HG03280 (cell line): ENCODE results near the gene BMI1.

ENCODE experiments used
- ATAC-seq: cut with Tn5 transposase; IDR thresholded peaks from one replicate; pipeline ENCODE4 v1.9.1; 2021; ENCODE audit warnings: mild to moderate bottlenecking, moderate library complexity; ENCODE audit not compliant: unreplicated experiment

The BMI1 gene

DNA sequence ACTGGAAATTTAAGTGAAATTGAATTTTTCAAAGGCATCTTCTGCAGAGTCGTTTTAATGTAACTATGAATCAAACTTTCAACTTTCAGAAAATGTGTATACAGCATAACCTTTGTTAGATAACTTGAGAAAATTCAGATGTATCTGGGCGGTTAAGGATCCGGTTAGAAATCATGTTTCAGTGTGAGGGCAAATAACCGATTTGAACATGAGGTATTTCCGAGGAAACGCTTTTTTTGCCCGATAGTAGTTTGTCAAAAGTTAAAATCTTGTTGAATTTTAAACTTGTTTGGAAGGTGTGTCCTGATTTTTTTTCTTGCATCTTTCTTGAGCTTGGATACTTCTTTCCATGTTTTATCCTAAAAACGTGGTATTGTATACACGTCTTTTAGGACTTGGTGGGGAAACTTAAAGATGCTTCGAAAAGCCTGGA, 1.3 kb upstream of the BMI1 start:
- ATAC-seq: no peak

DNA sequence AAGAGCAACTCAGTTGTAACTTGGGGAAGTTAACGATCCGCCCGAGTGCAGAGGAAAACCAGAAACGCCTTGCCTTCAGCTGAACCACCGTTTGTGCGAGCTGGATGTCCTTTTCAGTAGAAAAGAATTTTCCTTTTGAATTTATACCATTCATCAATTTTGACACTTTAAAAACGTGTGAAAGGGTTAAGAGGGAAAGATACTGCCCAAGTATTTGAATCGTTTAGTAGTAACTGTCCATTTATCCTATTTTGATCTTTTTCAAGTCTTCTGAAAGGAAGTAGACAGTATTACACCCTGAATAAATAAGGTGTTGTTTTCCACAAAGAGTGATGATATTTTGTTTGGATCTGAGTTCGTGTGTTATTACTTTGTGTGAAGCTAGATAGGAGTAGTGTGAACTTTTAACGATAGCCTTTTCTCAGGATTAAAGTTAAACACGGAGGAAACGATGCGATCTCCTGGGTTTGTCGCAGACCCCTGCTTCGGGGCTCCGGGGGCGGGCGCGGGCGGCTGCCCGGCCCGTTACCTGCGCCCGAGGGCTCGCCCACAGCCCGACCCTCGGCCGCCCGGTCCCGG, 830 bp upstream of the BMI1 start:
- ATAC-seq: no peak

DNA sequence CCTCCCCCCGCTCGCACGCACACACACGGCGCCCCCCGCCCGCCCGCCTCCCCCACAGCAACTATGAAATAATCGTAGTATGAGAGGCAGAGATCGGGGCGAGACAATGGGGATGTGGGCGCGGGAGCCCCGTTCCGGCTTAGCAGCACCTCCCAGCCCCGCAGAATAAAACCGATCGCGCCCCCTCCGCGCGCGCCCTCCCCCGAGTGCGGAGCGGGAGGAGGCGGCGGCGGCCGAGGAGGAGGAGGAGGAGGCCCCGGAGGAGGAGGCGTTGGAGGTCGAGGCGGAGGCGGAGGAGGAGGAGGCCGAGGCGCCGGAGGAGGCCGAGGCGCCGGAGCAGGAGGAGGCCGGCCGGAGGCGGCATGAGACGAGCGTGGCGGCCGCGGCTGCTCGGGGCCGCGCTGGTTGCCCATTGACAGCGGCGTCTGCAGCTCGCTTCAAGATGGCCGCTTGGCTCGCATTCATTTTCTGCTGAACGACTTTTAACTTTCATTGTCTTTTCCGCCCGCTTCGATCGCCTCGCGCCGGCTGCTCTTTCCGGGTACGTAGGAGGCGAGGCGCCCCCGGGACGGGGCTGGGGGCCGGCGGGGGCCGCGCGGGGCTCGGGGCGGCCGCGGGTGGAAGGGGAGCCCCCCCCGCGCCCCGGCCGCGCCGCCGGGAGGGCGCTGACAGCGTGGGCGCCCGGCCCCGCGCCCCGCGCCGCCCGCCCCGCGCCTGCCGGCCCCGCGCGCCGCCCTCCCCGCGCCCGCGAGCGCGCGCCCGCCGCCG, 441 bp downstream of the BMI1 start:
- ATAC-seq: peak; percentile 28

DNA sequence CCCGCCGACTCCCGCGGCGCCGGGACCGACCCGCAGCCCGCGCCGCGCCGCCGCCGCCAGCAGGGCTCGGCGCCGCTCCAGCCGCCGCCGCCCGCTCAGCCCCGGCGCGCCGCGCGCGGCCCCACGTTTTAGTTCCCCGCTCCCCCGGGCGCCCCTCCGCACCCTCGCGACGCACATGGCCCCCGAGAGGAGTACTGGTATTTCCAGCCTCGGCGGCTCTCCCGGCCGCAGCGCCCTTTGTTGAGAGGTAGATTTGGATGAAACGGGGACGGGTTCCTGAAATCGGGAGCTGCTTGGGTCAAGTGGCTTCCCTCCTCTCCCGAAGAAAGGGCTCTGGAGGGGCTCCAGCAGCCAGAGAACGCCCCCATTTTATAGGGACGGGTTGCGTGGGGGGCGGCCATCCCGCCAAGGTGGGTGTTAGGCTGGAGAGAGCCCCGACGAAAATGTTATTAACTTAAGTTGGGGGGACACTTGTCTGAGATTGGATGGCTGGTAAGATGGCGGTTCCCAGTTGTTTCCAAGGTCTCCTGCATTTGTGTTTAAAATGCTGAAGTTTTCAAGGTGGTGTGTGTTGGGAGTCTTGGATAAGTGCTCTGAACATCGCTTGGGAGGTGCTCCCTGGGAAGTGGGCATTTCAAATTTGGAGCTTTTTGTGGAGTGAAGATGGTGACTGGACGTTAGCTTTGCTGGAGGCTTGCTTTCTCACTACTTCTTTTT, 1.2 kb downstream of the BMI1 start:
- no peak for ATAC-seq

DNA sequence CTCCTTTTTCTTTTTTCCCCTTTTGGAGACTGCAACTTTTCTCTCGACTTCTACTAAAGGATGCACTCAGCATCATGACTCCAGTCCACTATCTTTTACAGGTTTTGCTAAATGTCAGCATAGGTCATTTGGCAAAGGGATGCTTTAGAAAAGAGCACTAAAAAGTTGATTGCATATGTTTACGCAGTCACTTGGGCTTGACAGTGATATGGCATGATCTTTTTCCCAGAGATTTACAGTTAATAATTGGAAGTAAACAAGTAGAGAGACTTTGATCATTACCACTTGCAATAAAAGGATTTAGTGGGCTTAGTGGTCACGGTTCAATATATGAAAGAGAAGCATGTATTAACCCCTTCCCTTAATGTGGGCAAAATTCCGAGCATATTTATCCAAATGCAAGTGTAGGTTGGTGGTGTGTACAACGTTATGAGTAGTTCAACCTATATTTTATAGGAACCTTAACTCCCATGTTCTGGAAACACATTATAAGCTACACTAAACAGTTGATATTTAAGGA, 1.8 kb downstream of the BMI1 start:
- no peak for ATAC-seq

DNA sequence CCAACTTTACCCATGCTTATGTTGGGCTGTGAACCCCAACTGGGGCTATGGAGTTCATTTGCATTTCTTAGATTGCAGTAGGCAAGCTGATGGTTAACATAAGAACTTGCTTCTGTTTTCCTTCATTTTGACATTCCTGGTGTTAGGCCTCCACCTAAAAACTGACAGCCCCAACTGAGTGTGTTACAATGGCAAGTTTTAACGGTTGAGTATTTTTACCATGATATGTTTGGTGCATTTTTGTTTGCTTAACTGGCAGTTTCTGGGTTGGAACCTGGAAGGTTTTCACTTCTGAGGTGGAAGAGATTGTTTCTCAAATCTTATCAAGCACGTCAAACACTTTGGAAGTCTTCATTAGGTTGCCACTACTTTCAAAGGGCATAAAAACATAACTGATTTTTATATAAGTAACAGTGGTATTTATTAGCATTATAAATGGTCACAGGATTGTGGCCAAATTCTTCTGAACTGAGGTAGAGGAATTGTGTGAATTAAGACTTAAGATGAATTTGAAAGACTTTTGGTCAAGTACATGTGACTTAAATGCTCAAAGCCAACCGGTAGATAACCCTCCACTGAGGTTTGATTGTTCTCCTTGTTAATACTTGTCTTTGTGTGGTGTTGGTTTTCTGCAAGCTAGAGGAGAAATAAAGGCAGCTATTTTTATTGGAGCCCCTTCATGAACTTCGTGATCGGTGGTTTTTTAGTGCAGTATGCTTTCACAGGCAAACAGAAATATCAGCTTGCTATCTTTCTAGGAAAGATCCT, 2.8 kb downstream of the BMI1 start:
- ATAC-seq: no peak

DNA sequence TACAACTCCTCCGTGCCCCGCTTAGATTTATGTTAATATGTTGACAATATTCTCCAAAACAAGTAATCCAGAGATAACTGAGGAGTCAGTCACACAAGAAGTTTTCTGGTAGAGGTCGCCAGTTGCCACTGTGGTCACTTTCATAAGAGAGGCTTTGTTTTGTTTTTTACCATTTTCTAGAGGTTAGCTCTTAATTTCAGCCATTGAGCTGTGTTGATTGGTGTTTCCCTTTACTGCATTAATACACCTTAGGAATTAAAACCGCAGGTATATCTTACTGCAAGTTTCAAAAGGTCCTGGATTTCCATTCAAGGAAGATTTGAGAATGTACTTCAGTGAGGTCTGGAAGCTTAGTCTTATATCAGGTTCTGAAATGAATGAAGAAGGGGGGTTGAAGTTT, 3.5 kb downstream of the BMI1 start:
- ATAC-seq: no peak

DNA sequence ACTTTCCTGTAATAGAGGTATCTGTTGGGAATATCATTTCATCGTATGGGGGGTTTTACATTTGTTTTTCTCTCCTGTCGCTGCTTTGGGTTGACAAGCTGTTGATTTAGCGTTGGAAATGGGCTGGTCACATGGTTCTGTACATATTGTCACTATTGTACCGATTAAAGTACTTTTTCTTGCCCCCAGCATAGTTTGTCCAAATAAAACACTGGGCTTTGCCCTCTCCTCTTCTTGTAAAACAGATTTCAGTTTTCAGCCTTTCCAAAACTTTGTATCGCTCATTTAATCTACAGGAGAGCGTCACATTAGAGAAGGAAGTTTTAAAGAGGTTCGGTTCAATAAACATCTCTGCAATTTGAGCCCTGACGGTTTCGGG, 4.0 kb downstream of the BMI1 start:
- no peak for ATAC-seq

DNA sequence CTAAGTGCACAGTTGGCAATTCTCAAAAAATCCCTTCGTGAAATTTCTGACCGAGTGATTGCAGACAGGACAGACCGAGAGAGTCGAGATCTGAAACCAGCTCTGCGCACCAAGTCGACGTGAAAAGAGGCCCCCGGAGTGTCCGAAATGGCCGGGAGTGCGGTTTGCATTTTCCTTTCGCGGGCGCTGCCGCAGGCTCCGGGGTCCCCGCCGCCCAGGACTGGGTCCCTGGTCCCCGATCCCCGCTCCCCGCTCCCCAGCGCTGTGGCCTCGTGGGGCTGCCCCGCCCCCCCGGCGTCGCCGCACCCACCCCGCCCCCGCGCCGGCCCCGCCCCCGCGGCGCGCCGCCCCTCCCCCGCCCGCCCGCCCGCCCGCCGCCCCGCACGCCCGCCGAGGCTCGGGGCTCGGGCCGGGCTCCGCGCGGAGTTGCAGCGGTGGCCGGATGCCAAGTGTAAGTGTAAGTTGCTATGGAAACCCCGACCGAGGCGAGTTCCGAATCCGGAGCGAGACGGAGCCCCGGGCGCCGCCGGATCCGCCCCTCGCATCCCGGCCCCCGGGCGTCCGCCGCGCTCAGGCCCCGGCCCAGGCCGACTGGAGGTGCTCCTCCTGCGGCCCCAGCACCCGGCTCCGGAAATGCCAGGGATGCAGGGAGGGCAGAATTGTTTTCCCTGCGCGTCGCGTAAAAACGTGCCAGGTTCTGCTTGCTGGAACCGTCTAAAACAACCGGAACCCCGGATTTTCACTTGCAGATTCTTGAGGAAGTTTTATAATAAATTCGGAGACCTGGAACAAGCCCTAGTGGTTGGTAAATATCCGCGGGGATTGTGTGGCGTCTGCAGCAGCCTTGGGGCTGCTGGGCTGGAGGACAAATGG, 4.6 kb downstream of the BMI1 start:
- peak; percentile 48 for ATAC-seq

DNA sequence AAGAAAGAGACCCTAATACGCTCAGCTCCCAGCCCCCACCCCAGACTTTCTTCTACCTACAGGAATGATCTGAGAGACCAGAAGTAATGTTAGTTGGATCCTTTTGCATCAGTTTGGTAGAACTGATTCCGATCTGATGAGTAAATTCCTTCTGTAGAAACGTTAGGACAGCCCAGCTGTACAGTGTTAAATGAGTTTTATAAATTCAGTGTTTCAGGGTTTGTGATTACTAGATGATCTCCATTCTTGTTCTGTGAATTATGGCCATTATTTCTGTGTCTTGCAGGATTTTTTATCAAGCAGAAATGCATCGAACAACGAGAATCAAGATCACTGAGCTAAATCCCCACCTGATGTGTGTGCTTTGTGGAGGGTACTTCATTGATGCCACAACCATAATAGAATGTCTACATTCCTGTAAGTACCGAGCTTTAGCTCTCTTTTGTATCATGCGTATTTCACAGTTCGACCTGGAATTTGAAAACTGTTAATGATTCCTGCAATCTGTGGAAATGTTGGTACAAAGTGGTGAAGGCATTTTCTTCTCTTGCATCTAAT, 5.3 kb downstream of the BMI1 start:
- ATAC-seq: no peak

DNA sequence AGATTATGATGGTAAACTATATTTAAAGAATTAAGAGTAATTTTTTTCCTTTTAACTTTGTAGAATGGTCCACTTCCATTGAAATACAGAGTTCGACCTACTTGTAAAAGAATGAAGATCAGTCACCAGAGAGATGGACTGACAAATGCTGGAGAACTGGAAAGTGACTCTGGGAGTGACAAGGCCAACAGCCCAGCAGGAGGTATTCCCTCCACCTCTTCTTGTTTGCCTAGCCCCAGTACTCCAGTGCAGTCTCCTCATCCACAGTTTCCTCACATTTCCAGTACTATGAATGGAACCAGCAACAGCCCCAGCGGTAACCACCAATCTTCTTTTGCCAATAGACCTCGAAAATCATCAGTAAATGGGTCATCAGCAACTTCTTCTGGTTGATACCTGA, 8.3 kb downstream of the BMI1 start:
- ATAC-seq: no peak

DNA sequence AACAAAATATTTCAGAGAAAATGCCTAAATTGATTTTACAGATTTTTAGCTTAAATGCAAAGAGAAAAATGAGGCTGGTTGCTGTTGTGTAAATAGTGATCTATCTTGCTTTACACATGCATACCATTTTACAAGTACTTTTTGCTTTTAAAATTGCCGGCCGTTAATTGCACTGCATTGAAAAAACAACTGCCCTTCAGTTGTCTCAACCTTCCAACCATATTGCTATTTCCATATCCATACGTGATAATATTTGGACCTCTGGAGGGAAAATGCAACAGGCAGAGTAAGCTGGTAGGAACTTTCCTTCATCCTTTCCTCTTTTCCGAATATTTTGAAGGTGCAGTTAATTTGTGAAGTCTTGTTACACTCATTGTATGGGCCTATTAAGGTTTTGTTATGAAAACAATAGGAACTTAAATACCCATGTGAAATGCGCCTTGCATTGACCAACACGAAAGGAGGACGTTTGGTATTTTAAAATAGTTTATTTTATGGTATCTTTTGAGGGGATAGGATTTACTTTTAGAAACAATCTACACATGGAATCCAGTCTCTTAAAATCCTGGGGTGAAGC, 11.3 kb downstream of the BMI1 start:
- no peak for ATAC-seq

DNA sequence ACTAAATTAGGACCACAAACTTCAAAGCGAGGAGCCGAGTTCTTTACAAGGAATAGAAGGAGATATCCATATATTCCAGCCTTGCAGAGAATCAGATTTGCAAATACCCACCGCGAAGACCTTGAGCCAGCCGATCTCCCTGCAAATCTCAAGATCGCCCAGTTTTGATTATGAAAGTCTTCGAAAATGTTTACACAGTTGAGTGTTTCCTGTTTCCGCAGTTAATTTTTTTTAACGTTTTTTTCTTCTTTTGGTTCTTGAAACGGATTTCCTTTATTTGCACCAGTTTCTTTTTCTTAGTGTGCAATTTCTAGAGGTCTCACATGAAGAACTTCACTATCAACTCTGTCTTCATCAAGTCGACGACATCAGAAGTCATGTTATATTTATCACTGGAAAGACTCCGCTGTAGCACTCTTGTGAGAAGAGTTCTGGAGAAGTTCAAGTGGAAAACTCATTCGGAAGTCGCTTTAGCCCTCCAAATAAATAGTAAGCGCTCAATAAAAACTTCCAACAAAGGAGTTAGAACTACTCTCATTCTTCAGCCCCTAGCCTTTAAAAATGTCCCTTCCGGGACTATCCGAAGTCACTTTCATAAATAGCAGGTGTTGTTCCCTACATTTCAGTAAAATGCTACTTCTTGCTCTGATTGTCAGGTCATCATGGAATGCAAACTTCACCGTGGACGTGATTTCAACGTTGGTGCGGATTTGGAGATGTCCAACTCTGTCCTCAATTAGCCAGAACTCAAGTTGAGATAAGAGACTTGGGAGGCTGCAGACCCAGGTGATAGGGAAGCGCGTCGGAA, 12.5 kb downstream of the BMI1 start:
- ATAC-seq: no peak

DNA sequence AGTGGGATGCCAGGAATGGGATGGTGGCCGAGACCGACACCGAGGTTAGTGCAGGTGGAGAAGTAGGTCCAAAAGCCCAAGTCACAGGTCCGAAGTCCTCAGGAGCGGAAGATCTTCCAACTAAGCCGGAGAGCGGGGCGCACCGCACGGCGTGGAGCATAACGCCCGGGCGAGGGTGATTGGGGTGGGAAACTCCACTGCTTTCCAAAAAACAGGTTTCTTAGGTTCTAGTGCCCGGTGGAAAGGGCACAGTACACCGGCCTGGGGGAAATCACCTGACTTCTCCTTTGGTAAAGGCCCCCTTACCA, 13.0 kb downstream of the BMI1 start:
- ATAC-seq: no peak

DNA sequence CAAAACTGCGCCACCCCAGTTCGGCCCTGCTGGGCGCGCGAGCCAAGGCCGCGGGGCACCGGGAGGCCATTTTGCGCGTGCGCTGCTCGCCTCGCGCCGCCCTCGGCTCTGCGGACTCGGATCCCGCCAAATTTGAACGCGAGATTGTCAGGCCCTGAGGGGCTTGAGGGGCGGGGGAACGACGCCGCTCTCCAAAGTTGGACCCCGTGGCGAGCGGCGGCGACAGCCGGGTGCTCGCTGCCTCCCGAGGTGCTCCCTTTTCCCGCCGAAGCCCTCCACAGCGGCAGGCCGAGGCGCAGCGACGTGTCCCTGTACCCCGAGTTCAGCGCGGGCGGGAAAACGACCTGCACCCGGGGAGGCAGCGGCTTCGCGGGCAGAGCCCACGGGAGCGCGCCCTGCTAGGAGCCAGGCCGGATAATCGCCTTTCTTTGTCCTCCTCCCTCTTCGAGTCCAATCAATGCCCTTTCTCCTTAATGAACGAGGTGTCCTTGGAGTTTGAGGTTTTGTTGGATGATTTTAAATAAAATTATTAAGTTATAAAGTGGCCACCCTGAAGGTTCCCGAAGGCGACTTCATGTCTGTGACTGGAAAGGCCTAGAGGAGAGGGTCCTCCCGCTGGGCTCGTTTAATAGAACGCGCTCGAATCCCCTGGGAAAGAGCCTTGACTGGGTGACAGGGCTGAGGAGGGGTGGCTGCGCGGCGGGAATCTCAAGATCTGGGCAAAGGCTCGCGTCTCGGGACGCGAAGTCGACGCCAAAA, 13.7 kb downstream of the BMI1 start:
- ATAC-seq: no peak

DNA sequence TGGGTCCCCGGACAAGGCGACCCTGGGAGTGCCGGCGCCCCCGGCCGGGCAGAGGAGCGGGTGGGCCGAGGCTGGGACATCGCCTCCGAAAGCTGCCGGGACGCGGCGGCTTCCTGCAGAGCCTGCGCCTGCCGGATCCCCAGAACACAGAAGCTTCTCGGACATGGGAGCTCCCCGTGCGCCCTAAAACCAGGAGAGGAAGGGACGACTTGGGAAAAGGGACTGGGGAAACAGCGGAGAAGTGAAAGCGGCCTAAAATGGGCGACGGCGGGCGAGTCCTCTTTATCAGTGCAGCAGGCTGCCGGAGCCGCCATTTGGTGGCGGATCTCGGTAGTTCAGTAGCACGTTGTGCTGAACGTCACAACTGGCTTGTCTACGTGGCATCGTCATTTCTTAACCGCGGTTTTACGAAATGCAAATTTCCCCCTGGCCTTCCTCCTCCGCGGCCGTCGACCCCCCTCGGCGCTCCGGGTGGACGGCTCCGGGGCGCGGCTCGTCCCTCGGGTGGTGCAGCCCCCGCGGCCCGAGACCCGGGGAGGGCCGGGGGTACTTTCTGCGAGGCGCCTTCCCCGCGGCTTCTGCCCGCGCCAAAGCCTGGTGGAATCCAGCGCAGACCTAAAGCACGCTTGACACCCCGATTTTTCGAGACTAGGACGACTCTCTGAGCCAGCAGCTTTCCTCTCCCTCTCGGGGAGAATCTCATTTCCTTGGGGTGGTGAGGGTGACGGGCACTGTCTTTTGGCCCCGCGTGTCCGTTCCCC, 14.5 kb downstream of the BMI1 start:
- peak; percentile 51 for ATAC-seq

DNA sequence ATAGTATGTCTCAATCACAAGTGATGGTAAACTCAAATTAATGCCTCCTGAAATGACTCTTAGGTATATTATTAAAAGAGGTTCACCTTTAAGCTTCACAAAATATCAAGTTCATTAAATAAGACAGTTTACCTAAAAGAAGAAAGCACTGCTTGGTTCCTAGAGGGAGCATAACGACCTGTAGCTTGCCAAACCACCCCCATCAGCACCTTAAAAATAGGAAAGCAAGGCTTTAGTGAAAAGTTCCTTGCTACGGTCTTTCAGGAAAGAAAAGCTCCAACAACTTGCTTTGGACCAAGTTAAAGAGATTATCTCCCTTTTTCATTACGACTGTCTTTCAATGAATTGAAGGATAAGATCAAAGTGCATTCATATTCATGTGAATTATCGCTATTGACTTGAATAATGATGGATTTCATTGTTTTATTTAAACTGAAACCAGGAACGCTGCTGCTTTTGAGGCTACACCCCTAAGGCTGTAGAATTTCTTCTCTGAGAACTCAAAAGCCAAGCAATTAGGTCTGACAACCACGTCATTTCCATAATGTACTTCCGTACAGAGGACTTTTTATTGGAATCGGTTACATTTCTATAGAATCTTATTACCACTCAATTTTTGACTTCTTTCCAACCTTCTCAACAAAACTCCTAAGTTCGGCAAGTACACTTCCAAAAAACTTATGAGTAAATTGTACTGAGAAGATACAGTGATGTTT, 17.4 kb downstream of the BMI1 start:
- ATAC-seq: no peak
